ENCODE data around the gene KIRREL3.

The KIRREL3 gene

DNA sequence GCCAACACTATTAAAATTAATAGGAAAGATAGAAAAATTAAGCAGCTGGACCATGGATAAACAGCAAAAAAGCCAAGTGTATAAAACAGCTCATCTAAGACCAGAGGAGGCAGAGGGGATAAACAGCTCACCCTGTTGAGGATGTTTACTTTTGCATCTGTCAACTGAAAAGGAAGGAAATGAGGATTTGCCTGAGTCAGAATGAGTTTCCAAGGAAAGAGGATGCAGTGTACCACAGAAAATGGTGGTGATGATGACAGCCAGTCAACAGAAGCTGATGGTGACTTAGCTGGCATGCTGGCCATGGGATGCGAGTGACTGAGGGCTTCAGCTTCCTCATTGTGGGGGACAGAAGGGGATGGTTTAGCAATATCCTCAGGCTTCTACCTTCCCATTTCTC lies 183.5 kb downstream of the KIRREL3 start:
- H3K4me3 ChIP-seq (ENCODE audit: low read length), result no peak overlapping the region
- peak; percentile 35 for DNase-seq (ENCODE audit: low read depth)
- TF ChIP-seq, protein P1, sequence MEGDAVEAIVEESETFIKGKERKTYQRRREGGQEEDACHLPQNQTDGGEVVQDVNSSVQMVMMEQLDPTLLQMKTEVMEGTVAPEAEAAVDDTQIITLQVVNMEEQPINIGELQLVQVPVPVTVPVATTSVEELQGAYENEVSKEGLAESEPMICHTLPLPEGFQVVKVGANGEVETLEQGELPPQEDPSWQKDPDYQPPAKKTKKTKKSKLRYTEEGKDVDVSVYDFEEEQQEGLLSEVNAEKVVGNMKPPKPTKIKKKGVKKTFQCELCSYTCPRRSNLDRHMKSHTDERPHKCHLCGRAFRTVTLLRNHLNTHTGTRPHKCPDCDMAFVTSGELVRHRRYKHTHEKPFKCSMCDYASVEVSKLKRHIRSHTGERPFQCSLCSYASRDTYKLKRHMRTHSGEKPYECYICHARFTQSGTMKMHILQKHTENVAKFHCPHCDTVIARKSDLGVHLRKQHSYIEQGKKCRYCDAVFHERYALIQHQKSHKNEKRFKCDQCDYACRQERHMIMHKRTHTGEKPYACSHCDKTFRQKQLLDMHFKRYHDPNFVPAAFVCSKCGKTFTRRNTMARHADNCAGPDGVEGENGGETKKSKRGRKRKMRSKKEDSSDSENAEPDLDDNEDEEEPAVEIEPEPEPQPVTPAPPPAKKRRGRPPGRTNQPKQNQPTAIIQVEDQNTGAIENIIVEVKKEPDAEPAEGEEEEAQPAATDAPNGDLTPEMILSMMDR (conservative IDR thresholded peaks at IDR 0.05; ENCODE audit: low read length), result no peak

DNA sequence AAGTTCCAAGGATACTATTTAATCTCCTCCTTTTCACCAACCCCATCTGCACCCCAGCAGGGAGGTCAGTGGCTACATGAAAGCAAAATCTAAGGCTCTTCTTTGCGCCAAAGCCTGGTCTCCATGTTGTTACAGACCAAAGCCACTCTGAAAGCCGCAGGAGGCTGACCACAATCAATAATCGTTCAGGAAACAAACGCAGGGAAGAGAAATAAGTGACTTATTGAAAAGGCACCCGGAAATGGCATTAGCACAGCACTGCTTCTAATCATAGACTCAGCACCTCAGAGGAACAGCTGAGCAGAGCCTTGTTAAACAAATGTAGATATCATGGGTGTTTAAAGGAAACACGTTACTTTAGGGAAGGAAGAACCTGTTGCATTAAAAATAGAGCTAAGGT lies 183.9 kb downstream of the KIRREL3 start:
- peak; percentile 46 for DNase-seq (ENCODE audit: low read depth)
- TF ChIP-seq, protein P1 (conservative IDR thresholded peaks at IDR 0.05; ENCODE audit: low read length), result no peak
- no peak overlapping the region for H3K4me3 ChIP-seq (ENCODE audit: low read length)

DNA sequence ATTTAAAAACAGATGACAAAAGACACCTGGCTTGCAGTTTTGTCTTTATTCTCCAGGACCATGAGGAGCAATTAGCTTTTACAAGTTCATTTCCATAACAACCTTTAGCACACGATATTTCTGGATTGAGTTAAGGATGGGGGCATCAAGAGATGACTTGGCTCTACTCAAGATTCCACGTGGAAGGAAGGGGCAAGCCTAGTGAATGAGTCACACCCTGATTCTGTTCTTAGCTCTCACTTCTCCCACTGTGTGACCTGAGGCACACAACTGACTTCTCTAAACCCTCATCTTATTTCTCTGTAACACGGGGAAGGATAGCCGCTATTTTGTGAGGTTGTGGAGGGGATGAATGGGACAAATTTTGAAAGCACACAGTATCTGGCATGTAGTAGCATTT lies 185.5 kb downstream of the KIRREL3 start:
- DNase-seq (ENCODE audit: low read depth), result peak; percentile 58
- TF ChIP-seq, protein P1 (conservative IDR thresholded peaks at IDR 0.05; ENCODE audit: low read length), result no peak
- H3K4me3 ChIP-seq (ENCODE audit: low read length), result no peak overlapping the region

DNA sequence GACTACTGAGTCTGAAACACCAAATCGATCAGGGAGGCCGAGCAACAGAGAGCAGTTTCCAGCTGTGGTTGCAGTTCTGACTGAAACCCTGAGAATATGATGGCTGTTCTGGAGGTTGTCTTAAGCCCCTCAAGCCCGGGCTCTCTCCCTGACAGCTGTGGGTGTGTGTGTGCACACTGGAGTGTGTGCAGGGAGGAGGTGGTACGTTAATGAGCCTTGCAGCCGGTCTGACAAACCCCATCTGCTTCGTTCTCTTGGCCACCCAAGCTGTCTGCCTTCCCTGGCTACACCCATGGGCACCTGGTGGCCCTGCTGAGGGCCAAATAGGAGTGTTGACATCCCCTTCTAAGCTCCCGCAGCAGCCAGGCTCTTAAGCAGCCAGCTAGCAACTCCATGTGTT lies 189.8 kb downstream of the KIRREL3 start:
- TF ChIP-seq, protein P1 (conservative IDR thresholded peaks at IDR 0.05; ENCODE audit: low read length), result no peak
- H3K4me3 ChIP-seq (ENCODE audit: low read length), result no peak overlapping the region
- DNase-seq (ENCODE audit: low read depth), result no peak

DNA sequence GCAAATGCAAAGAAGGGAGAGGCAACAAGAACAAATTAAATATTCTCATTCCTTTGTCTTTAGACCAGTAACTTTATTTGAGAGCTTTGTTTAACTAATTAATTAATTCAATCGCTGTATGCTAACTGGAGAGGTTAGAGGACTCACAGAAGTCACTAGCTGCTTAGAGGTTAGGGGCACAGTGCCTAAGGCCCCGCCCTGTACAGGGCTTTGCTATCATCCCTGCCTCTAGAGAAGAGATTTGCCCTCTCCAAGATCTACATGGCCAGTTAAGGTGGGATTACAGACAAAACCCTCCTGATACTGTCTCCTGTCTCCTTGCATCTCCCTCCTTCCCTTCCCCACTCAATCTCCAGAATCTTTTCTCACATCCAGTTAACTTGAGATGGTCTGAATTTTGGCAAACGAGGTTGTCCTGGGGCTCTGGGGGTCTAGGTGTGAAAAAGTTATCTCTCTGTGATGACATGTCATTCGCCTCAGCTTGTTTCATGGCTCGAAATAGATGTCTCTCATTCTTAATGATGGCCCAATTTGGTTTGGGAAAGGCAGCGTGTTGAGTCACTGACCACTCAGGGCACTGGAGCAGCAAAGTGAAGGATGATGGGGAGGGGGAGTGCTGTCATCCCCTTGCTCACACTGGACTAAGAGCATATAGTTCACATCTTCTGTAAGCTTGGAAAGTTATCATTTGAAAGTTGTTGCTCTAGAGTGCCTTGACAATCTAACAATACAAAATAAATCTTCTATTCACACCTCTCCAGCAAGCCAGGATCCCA lies 190.9 kb downstream of the KIRREL3 start:
- no peak for DNase-seq (ENCODE audit: low read depth)
- no peak overlapping the region for H3K4me3 ChIP-seq (ENCODE audit: low read length)
- TF ChIP-seq, protein P1 (conservative IDR thresholded peaks at IDR 0.05; ENCODE audit: low read length), result no peak

DNA sequence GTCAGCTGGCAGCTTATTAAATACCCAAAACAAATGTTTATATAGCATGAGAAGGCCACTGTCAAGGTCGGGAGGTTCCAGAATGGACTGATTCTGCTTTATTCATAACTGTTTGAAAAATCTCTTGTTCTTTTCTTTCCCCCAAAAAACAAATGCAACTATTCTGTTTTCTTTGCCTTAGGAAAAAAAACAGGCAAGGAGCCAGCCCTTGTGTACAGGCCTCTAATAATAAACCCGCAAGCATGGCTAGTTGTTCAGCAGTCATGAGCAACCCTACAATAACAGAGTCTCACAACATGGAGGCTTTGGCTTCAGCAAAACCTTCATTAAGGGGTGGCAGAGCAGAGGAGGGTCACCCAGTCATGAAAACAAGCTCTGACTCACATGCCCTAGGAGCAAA lies 191.7 kb downstream of the KIRREL3 start:
- TF ChIP-seq, protein P1 (conservative IDR thresholded peaks at IDR 0.05; ENCODE audit: low read length), result no peak
- H3K4me3 ChIP-seq (ENCODE audit: low read length), result no peak overlapping the region
- DNase-seq (ENCODE audit: low read depth), result no peak

DNA sequence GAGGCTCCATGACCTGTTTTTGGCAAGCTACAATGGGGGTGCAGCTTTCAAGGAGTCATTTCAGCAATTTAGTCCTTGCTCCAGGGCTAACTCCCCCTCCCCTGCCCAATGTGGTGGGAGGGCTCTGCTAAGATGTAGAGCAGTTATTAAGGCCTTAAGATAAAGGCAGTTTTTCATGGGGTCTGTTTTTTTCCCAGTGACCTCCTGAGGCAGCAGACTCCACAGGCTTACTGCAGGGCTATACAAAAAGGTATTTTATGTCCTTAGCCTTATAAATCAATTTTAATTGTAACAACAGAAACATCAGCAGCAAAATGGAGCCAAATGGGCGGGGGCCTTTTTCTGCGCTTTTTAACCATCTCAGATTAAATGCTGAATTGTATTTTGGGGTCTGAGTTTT lies 192.3 kb downstream of the KIRREL3 start:
- TF ChIP-seq, protein P1 (conservative IDR thresholded peaks at IDR 0.05; ENCODE audit: low read length), result no peak
- no peak overlapping the region for H3K4me3 ChIP-seq (ENCODE audit: low read length)
- no peak for DNase-seq (ENCODE audit: low read depth)

Data from AG10803 (cell line).